GM23248 (cell line): ENCODE data around the gene PPA2. TPM values are rescaled to one million over a fixed set of nuclear protein-coding genes. Genes with fewer than 3 reads are reported as not detected.
"Not testable (repeated sequence)": the region's sequence is repeated elsewhere in the genome, so short reads cannot be mapped to it uniquely, and the experiment has no call there.

Experiments used
- DNase-seq: peaks from one replicate; pipeline ENCODE4 v3.0.0-alpha.2; 2015
- H2AFZ ChIP-seq: fragments of 200-600 bp; sonication (generic); 2 replicates; pipeline ENCODE4 v1.6.1; 2016; ENCODE audit warnings: antibody characterized with exemption
- H3F3A ChIP-seq: fragments of 200-600 bp; sonication (generic); 2 replicates; pipeline ENCODE4 v1.6.1; 2016; ENCODE audit warnings: mild to moderate bottlenecking, antibody characterized with exemption, mixed run types; ENCODE audit not compliant: insufficient read depth
- H3K27ac ChIP-seq: fragments of 200-600 bp; sonication (generic); 2 replicates; pipeline ENCODE4 v1.5.1; 2016; ENCODE audit warnings: mild to moderate bottlenecking
- H3K27me3 ChIP-seq: fragments of 200-600 bp; sonication (generic); replicated peaks from 2 replicates; pipeline ENCODE4 v1.6.1; 2016; ENCODE audit warnings: mild to moderate bottlenecking; ENCODE audit not compliant: insufficient read depth
- H3K36me3 ChIP-seq: fragments of 200-600 bp; sonication (generic); 2 replicates; pipeline ENCODE4 v1.6.1; 2016; ENCODE audit warnings: low read depth, mild to moderate bottlenecking
- H3K4me1 ChIP-seq: fragments of 200-600 bp; sonication (generic); 2 replicates; pipeline ENCODE4 v1.6.1; 2016; ENCODE audit warnings: mild to moderate bottlenecking; ENCODE audit not compliant: insufficient read depth
- H3K4me2 ChIP-seq: fragments of 200-600 bp; sonication (generic); one replicate; pipeline ENCODE4 v1.6.1; 2016; ENCODE audit warnings: mild to moderate bottlenecking; ENCODE audit not compliant: unreplicated experiment
- H3K4me3 ChIP-seq: fragments of 200-600 bp; sonication (generic); 2 replicates; pipeline ENCODE4 v1.5.1; 2016; ENCODE audit warnings: mild to moderate bottlenecking
- H3K79me2 ChIP-seq: fragments of 200-600 bp; sonication (generic); 2 replicates; pipeline ENCODE4 v1.6.1; 2016; ENCODE audit warnings: mild to moderate bottlenecking; ENCODE audit not compliant: insufficient read depth
- H3K9ac ChIP-seq: fragments of 200-600 bp; sonication (generic); 2 replicates; pipeline ENCODE4 v1.6.1; 2016; ENCODE audit warnings: mild to moderate bottlenecking
- H3K9me2 ChIP-seq: fragments of 200-600 bp; sonication (generic); 2 replicates; pipeline ENCODE4 v1.6.1; 2016; ENCODE audit warnings: mixed run types, mild to moderate bottlenecking, moderate library complexity; ENCODE audit not compliant: insufficient read depth
- H3K9me3 ChIP-seq: fragments of 200-600 bp; sonication (generic); one replicate; pipeline ENCODE4 v1.6.1; 2017; ENCODE audit warnings: low read depth
- H4K20me1 ChIP-seq: fragments of 200-600 bp; sonication (generic); 2 replicates; pipeline ENCODE4 v1.6.0; 2016; ENCODE audit not compliant: insufficient read depth
- EZH2 ChIP-seq: fragments of 200-600 bp; sonication (generic); IDR thresholded peaks from 2 replicates; pipeline ENCODE4 v1.6.1; 2018; ENCODE audit warnings: antibody characterized with exemption, mild to moderate bottlenecking; ENCODE audit not compliant: insufficient read depth, poor library complexity, severe bottlenecking
- EZH2phosphoT487 ChIP-seq: fragments of 200-600 bp; sonication (generic); IDR thresholded peaks from 2 replicates; pipeline ENCODE4 v1.6.1; 2018; ENCODE audit warnings: antibody characterized with exemption, moderate library complexity, mild to moderate bottlenecking, low read depth; ENCODE audit not compliant: insufficient read depth
- WGBS, 2 experiments: methylation state at CpG; one replicate each; pipeline ENCODE4 v1.1.6; 2015 to 2017; ENCODE audit warnings: low lambda C conversion rate in 2 of 2, low coverage in 1 of 2; ENCODE audit errors: missing lambda C conversion rate in 2 of 2; 5-methylcytosine and 5-hydroxymethylcytosine counted together
- in situ Hi-C: fragments of 300-500 bp; cut with MboI; formaldehyde crosslinking; loops from 2 replicates; pipeline ENCODE4 v1.15.0; 2020
- polyA plus RNA-seq: library from polyadenylated mRNA; unstranded; fragments of >200 nt; fragmentation: Nextera tagmentation; extraction: Ambion mirVana; gene quantifications from 2 replicates; pipeline ENCODE4 v1.2.1, GENCODE V29; 2016
- total RNA-seq: library from RNA; depleted of rRNA; stranded (reverse); fragments of >200 nt; shearing (Covaris generic); gene quantifications from 2 replicates; pipeline ENCODE4 v1.2.3, GENCODE V29; 2014

The PPA2 gene
- total and polyA plus RNA-seq, 2 experiments from 2014 or later: 37.5 to 114 TPM

DNA sequence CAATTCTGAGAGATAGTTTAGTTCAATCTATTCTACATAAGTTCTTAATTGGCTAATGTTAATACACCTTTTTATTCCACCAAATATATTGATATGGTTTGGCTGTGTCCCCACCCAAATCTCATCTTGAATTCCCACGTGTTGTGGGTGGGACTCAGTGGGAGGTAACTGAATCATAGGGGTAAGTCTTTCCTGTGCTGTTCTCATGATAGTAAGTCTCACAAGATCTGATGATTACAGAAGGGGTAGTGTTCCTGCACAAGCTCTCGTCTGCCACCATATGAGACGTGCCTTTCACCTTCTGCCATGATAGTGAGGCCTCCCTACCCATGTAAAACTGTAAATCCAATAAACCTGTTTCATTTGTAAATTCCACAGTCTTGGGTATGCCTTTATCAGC, 11.3 kb downstream of the PPA2 start:
- H3K4me3 ChIP-seq: no peak overlapping the region
- no peaks in the 10 kb centered on the region for H3K9me3 ChIP-seq
- no peaks in the 10 kb centered on the region for H3F3A ChIP-seq
- peaks cover 7% of the 10 kb centered on the region; the same call in 1 of the 2 replicates for H3K4me1 ChIP-seq
- no peak overlapping the region for H3K27ac ChIP-seq
- in situ Hi-C loops: loop anchor here (10.0 kb wide), 1 partner anchor 328 kb away; no protein-coding TSS in a partner anchor
- no peaks in the 10 kb centered on the region for H4K20me1 ChIP-seq
- DNase-seq: no peak
- WGBS, 2 experiments: 79 to 88% methylated on average over 3 of the region's 3 CpGs
- no peak overlapping the region for H2AFZ ChIP-seq
- H3K9ac ChIP-seq: no peak overlapping the region
- H3K9me2 ChIP-seq: no peaks in the 10 kb centered on the region
- 0 out of 2 replicates have a peak, but pooled peaks cover 3% of the 10 kb centered on the region for H3K36me3 ChIP-seq
- TF ChIP-seq EZH2phosphoT487 (no peak), EZH2 (no peak)
- H3K27me3 ChIP-seq: no peaks in the 10 kb centered on the region
- peaks cover 55% of the 10 kb centered on the region for H3K79me2 ChIP-seq
- H3K4me2 ChIP-seq: no peak overlapping the region

DNA sequence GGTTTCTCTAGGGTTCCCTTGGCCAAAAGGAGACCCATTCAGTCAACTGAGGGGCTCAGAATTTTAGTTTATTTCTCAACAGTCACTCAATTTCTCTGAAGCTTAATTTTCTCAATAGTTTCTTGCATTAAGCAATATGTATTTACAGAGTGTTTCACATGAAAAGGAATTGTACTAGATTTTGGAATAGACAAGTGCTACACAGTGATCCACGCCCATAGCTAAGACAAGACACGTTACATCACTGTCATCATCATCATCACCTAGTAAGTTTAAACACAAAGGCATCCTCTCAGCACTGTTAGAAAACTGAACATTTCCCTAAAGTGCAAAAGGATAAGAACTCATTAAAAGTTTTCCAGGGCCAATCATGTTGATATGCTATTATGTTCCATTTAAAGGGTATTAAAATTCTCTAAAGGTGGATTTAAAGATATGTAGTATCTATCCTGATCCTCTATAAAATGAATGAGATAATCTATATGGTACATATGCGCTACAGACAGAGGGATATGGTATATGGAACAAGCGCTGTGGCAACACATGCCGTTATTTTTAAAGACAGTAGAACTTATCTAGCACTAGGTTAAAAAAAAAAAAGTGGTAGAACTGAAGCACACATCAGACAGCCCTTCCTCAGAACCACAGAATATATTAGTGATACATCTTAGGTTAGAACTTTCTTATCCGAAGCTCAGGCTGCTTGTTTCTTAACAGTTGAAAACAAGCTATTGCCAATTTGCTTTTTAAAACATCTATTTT, 12.1 kb downstream of the PPA2 start:
- H3K9ac ChIP-seq: no peak overlapping the region
- no peaks in the 10 kb centered on the region for H3K9me2 ChIP-seq
- in situ Hi-C loops: loop anchor here (10.0 kb wide), 1 partner anchor 327 kb away; no protein-coding TSS in a partner anchor
- H3K27ac ChIP-seq: no peak overlapping the region
- H3K27me3 ChIP-seq: no peaks in the 10 kb centered on the region
- H3K4me3 ChIP-seq: no peak overlapping the region
- no peak for TF ChIP-seq EZH2phosphoT487
- no peak for TF ChIP-seq EZH2
- H3K4me1 ChIP-seq: peaks cover 7% of the 10 kb centered on the region; the same call in 1 of the 2 replicates
- H3K4me2 ChIP-seq: no peak overlapping the region
- H2AFZ ChIP-seq: no peak overlapping the region
- 0 out of 2 replicates have a peak, but pooled peaks cover 3% of the 10 kb centered on the region for H3K36me3 ChIP-seq
- no peaks in the 10 kb centered on the region for H4K20me1 ChIP-seq
- H3K79me2 ChIP-seq: peaks cover 55% of the 10 kb centered on the region
- DNase-seq: no peak
- H3F3A ChIP-seq: no peaks in the 10 kb centered on the region
- no peaks in the 10 kb centered on the region for H3K9me3 ChIP-seq
- whole genome bisulfite sequencing, 2 experiments: 95 to 97% methylated on average over 6 of the region's 6 CpGs

DNA sequence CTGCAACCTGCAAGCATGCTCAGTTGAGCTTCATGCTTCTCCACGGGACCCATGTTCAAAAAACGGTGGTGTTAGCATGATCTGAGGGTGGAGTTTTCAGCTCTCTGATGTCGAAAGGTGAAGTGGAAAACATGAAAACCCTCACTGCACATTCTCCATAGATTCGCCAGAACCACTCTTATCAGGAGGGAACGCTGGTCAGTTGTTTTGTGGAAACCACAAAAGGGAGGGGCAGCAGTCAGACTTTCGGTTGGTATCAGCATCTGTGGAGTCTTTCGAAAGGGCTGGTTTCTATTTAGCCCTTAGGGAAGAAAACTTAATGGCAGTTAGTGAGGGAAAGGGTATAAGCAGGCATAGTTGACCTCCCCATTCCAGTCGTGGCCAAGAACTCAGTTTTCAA, 12.6 kb downstream of the PPA2 start:
- in situ Hi-C loops: loop anchor here (10.0 kb wide), 1 partner anchor 326 kb away; no protein-coding TSS in a partner anchor

GRCh38 chr4:105460306-105460705, 13.6 kb downstream of the PPA2 start:
- in situ Hi-C loops: loop anchor here (10.0 kb wide), 1 partner anchor 326 kb away; no protein-coding TSS in a partner anchor
- Histone ChIP-seq H2AFZ (no peak overlapping the region), H3K79me2 (peaks cover 46% of the 10 kb centered on the region), H3K4me1 (peaks cover 7% of the 10 kb centered on the region; the same call in 1 of the 2 replicates), H3K9ac (no peak overlapping the region), H4K20me1 (no peaks in the 10 kb centered on the region), H3K4me3 (no peak overlapping the region), H3K36me3 (no peaks in the 10 kb centered on the region), H3K4me2 (no peak overlapping the region), H3K27me3 (no peaks in the 10 kb centered on the region), H3K27ac (no peak overlapping the region), H3F3A (no peaks in the 10 kb centered on the region), H3K9me2 (no peaks in the 10 kb centered on the region), H3K9me3 (no peaks in the 10 kb centered on the region)
- DNase-seq: no peak
- WGBS, 2 experiments: 92 to 97% methylated on average over 2 of the region's 2 CpGs
- TF ChIP-seq EZH2phosphoT487 (no peak), EZH2 (no peak)

More for the DNA sequence above, 12.6 kb downstream of the PPA2 start:
- Histone ChIP-seq H3K4me2 (no peak overlapping the region), H3K36me3 (0 out of 2 replicates have a peak, but pooled peaks cover 3% of the 10 kb centered on the region), H3K4me3 (no peak overlapping the region), H2AFZ (no peak overlapping the region), H3K9me3 (no peaks in the 10 kb centered on the region), H3F3A (no peaks in the 10 kb centered on the region), H3K9me2 (no peaks in the 10 kb centered on the region), H3K27ac (no peak overlapping the region), H3K4me1 (peaks cover 7% of the 10 kb centered on the region; the same call in 1 of the 2 replicates), H3K27me3 (no peaks in the 10 kb centered on the region), H3K79me2 (peaks cover 55% of the 10 kb centered on the region), H3K9ac (no peak overlapping the region), H4K20me1 (no peaks in the 10 kb centered on the region)
- WGBS, 2 experiments: 91 to 97% methylated on average over 8 of the region's 8 CpGs
- no peak for TF ChIP-seq EZH2phosphoT487
- TF ChIP-seq EZH2: no peak
- DNase-seq: no peak

- H3K27me3 ChIP-seq, H3K27ac ChIP-seq, DNase-seq, H3K4me2 ChIP-seq, H3K36me3 ChIP-seq, H3K4me1 ChIP-seq, in situ Hi-C loops, H2AFZ ChIP-seq, H4K20me1 ChIP-seq, H3K9me3 ChIP-seq, H3K4me3 ChIP-seq, H3K9me2 ChIP-seq, H3K9ac ChIP-seq, H3F3A ChIP-seq: not testable (repeated sequence)
- WGBS, 2 experiments: 85% methylated on average over 11 of the region's 11 CpGs
- peaks cover 46% of the 10 kb centered on the region for H3K79me2 ChIP-seq
Measured at GRCh38 chr4:105458541-105458940, 15.3 kb downstream of the PPA2 start.
